Stimulated activated CD4-positive, alpha-beta T cell treated with anti-CD3 and anti-CD28 coated beads, Interleukin-15, amount 100 ng/mL, for 48 hours (primary cell): ENCODE data around the gene MTUS2.
A peak's percentile ranks its signal among the peaks of the same experiment; 100 is the strongest.

Experiments
- DNase-seq, 2 donors: peaks; one replicate each; pipeline ENCODE4 v3.0.0-alpha.2; 2020; ENCODE audit warnings: low read depth in 2 of 2

MTUS2 gene

DNA sequence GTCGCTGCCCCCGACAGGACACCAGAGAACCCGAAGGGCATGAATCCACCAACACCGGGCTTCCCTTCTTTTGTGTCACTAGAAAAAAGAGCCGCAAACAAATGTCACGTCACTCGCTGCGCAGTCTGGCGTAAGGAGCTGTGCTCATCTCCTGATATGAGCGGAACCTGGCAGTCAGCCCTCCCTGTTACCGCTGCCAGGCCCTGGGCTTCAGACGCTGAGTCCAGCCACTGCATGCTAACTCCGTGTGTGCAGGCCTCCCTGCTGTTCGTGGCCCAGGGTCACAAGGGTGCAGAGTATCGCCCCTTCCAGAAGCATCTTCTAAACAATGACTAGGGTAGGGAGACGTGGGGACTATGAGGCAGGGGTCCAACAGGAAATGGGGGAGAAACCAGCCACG is 704.0 kb downstream of the MTUS2 start:
- DNase-seq: no peak

DNA sequence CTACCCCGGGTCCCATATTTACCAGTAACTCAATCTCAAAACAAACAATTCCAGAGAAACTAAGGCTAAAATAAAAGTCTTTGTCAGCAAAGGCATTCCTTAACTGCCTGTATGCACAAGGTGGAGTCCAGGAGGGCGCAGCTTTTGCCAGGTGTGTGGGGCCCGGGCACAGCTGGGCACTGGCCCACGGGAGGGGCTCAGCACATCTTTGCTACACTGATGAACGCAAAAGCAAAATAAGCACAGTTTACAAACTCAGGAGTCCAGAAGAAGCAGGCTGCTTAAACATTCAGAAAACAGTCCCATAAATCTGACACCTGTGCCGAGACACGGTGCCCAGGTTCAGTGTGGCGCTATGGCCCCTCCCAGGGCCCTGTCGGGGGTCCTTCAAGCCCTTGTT is 704.5 kb downstream of the MTUS2 start:
- no peak for DNase-seq

DNA sequence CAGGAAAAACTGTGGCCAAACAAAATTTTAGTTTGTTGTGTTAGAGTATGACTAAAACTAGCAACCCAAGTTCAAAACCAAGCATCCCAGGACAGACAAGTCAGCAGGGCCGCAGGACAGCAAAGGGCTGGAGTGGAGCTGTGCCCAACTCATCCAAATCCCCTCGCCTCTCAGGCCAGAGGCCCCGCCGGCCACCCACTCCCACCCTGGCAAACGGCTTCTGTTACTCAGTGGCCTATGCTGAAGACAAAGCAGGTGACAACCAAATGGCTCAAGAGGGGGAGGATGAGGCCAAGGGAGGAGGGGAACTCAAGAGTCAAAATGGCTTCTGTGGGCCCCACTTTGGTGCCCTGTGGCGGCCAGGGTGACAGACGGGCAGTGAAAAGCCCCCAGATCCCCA is 705.6 kb downstream of the MTUS2 start:
- DNase-seq: no peak

DNA sequence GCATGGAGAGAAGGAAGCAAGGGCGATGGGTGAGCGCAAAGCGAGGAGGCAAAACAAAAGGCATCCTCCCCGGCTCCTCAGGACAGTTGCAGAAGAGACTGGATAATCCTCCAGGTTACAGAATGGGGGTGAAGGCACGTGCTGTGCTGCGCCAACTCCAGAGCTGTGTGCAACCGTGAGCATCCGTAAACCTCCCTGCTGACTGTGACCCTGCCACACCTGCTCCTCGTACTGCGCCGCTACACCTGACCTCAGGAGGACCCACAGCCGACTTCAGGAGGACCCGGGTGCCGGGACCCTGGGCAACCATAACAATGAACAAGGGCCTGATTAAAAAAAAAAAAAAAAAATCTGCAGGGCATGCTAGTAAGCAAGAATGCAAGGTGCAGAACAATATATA is 706.6 kb downstream of the MTUS2 start:
- no peak for DNase-seq

DNA sequence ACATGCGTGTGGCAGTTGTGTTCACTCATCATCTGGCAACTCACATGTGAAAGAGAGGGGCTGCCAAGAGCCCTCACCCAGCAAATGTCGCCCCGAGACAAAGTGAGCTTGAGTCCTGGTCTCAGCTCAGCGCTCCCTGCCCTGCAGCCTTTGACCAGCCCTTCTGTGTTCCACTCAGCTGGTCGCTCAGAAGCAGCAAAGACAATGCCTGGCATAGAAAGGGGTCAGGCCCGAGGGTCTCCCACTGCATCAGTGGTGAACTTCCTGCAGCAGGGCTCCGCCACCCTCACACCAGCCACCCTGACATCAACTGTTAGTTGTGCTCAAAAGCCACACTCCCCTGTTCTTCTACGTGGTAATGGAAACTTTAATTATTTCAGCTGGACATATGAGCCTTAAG is 707.4 kb downstream of the MTUS2 start:
- no peak for DNase-seq

DNA sequence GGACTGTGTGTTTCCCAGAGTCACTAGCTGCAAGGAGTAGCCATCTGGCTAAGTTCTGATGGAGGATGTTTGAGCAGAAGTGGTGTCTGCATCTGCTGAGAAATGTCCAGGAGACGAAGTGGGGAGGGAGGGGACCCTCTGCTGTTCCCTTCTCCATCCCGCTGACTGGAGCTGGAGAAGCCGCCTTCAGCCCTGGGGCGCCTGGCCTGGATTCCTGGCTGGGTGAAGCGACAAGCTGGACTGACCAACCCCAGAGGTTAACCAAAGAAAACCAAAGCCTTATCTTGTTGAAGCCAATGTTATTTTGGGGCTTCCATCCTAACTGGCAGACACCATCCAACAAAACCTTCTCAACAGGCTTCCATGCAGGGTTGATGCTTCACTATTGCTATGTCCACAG is 707.8 kb downstream of the MTUS2 start:
- no peak for DNase-seq

DNA sequence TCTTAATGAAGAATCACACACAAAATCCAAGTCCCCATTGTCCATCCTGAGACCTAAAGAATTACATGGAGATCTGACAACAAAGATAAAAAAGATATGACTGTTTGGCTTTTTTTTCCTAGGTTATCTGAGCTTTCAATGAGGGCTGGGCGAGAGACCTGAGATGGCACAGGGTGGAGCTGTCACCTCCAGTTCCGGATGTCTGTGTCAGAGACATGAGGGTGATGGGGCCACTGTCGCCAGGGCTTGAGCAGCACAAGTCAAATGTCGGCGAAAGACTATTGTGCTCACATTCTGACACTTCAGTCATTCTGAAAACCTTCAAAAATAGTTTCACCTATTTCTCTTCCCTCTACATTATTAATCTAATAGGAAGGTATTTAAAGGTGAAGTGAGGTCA is 709.6 kb downstream of the MTUS2 start:
- DNase-seq: no peak

DNA sequence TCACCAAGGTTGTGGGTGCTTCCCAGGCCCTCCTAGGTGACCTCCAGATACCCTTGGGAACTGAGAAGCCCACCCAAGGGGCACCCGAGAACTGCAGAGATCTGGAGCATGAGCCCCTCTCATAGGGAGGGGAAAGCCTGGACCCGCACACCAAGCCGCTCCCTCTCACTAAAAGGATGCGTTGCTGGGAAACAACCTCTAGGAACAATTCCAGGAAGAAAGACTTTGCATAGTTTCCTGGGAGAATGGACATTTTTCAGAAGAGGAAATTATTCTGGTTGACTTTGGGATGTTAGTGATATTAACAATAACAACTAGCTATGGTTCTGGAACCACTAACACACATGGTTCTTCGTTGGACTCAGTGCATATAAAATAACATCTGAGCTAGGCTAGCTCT is 710.8 kb downstream of the MTUS2 start:
- no peak for DNase-seq

DNA sequence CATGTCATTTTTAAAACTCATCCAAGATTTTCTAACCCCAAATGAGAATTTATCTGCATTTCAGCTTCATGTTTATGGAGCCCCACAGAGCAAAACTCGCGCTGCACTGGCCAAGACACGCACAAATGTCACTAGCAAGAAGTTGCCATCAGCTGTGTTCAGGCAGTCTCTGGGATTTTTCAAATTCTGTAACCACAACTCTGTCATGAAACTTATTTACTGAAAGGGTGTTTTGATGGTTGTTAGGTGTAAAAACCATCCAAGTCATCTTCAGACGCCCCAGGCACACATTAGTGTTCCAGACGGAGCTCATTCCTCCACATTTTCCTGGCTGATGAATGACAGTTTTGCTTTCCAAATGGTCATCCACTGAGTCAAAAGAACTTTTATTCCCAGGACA is 712.0 kb downstream of the MTUS2 start:
- DNase-seq: no peak

DNA sequence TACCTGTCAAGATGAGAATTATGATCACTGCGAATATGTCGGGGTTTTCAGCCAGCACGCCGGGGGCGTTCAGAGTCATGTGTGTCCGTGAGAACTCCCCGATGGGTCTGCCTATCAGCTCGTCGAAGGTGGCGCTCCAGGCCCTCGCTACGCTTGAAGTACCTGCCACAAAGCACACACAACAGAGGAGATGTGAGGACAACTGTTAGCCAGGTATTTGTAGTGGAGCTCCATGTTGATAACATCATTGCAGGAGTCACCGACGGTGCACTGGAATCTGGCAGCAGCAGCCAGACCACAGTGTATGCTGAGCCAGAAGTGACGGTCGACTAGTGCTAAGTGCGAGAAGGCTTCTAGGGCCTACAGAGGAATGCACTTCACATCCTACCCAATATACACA is 712.7 kb downstream of the MTUS2 start:
- DNase-seq: no peak

DNA sequence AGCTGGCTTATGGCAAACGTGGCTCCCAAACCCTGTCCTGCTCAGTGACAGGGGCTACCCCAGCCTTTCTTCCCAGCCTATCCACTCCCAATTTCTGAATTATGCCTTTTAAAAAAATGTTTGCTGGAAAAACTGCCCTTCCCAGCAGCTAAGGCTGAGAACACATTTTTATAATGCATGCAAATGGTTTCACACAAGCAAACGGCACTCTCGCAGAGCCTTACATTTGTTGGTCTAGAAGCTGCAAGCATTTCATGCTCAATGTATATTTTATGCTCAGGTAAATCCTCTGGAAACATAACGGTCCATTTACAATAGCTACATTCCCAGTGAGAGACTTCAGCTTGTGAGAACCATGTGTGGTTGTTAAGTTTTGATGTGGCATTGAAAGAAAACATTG is 713.9 kb downstream of the MTUS2 start:
- DNase-seq: no peak

DNA sequence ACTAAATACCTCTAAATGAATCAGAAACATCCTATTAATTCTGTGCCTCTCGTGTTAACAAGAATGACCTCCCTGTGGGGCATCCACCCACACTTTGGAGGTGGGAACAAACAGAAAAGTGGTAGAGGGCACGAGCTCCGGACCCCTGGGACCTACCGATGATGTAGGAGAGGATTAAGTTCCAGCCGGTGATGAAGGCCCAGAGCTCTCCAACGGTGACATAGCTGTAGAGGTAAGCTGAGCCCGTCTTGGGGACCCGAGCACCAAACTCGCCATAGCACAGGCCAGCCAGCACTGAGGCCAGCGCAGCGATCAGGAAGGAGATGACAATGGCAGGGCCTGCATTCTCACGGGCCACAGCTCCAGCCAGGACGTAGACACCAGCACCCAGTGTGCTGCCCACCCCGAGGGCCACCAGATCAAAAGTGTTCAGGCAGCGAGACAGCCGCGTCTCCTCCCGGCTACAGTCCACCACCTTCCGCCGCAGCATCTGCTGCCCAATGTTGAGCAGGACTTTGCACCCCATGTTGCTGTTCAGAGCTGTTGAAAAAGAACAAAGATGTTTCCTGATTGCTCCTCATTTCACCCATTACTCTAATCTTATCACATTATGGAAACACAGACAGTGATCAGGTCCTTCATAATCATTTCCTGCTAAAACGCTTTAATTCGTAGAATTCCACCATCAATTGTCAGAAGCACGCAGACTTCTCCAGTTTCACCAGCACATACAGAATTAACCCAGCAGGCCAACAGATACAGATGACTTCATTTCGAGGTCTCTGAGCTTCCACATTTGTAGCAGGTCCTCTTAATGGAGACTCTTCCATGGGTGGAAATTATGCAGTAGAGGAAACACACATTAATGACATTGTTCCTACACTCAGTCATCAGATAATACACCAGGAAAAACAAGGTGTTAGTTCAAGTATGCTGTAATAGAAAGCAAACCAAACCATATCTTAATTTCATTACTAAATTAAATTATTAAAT is 715.8 kb downstream of the MTUS2 start:
- DNase-seq: no peak

DNA sequence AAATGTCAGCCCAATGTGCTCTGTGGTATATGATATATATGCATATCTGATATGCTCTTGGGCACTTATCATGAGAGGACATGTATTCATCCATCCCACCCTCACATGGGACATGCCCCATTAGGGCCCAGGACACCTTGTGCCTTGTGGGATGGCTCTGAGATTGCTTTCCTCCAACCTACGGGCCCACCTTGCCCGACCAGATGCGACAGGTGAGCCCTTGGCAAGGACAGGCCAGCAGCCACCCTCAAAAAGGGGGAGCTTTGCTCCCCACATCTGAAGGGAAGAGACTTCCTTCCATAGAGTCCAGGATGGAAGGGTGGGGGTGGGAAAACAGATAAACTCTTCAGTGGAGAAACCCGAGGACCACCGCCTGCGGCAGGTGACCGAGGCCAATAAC is 716.7 kb downstream of the MTUS2 start:
- no peak for DNase-seq

DNA sequence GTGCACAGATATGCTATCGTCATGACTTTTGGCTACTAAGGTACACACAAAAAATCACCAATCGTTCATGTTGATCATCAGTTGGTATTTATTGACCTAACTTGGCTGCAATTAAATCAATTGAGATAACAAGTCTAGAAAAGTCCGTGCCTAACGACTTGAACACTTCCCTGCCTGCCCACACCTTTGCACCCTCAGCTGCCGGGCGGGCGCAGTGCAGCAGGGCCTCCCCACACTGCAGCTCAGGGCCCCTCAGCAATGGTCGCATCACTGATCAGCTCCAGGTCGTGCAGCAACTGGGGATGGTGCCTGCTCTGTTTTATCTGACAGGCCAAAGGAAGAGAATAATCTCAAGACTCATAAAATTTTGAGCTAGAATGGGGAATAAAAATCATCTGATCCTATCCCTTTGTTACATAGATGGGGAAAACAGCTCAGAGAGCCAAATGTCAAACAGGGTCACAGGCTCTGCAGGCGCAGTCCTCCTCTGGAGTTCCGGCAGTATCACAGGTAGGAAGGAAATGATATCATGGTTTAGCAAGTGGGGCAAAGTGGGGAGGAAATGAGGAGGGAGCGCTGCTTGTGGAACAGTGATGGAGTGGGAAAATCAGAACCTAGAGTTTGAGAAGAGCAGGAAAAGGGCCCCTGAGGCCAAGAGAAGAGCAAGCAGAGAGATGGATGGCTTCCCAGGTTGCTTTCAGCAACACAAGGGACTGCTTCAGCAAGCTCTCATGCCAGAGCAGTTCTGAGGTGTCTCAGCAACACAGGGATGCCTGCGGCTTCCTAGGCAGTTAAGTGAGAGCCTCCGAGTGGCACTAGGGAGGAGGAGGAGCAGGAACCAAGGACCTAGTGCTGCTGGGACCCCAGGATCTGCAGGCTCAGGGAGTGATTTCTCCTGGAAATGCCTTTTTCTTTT is 717.9 kb downstream of the MTUS2 start:
- DNase-seq: no peak

DNA sequence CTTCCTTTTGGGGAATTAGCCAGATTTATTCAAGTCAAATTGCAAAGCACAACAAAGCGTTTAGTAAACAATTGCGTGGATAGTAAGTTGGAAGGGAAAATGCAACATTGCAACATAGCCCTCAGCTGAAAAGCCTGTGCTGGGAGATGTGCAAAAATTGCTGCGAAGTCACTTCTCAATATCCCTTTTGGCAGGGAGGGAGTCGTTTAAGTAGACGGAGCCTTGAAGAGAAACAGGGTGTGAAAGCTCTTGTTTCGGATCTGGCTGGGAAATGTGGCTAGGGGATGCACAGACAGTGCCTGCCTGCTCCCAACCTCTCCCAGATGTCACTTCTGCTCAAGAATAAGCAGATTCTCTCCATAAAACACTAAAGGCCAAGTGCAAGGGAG is 718.5 kb downstream of the MTUS2 start:
- no peak for DNase-seq

DNA sequence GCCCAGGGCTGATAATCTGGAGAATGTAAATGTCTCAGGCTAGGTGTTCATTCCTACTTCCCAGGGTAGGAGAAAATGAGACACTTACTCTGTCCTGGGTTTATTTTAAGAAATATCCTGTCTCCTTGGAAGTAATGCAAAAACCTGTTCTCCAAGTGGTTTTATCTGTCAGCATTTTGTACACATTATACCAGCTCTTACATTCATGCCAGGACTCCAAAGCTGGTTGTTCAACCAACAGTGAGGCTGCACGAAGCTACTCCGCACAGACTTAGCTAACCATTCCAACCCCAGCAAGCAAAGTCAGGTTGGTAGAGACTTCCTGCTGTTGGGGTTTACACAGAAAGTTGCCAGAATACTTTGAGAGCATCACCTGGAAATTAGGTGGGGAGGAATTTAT is 719.7 kb downstream of the MTUS2 start:
- no peak for DNase-seq

DNA sequence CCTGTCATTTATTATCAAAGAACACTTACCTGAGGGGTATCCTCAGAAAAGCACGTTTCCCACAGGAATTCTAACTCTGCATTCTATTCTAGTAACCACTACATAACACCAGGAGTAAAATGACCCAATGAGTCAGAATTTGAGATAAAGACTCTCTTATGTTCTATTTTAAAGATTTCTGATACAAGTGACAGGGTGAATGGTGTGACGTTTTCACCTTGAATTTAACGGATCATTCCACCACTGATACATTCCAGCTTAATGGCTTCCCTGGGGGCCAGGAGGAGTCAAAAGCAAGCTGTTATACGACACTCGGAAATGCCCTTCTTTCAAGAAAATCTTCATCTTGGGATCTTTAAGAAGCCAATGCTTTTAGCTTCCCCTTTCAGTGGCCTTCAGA is 720.2 kb downstream of the MTUS2 start:
- no peak for DNase-seq

DNA sequence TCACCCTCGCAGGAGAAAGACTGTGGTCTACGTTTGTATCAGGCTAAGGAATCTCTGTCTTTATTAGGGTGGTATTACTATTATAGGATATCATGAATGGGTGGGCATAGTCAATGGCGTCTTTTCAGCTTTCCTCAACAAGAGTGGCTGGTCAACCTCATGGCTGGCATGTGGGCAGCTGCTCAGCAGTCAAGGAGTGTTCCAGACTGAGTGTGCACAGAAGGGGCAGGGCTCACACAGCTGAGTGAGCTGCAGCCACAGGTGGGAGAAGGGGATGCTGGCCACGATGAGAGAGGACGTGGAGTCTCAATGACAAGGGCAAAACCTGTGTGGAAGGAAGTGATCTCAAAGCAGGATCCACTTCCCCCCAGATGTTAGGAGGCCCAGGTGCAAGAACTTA is 720.7 kb downstream of the MTUS2 start:
- no peak for DNase-seq

DNA sequence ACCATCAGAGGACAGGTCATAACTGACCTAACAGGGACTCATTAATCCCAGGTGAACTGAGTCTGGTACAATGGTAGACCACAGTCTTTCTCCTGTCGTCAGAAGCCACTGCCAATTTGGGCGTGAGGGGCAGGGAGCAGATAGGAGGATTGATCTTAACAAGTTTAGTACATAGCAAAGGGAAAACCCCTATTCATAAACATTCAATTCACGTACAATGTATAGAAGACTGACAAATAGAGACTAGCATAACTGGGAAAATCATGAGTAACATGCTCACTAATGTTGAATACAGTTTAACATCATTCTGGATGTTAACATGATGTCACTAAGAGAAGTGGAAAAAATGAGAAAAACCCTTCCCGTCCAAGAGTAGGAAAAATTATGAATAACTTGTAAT is 721.3 kb downstream of the MTUS2 start:
- DNase-seq: no peak

DNA sequence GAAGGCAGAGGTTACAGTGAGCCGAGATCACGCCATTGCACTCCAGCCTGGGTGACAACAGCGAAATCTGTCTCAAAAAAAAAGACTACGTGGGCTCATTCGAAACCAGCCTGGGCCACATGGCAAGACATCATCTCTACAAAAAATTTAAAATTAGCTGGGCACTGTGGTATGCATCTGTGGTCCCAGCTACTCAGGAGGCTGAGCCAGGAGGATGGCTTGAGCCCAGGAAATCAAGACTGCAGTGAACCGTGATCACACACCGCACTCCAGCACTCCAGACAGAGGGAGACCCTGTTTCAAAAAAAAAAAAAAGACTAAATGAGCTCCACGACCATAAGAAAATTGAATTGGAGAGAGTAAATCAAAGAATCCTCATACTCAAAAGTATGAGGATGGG is 722.2 kb downstream of the MTUS2 start:
- DNase-seq: no peak

DNA sequence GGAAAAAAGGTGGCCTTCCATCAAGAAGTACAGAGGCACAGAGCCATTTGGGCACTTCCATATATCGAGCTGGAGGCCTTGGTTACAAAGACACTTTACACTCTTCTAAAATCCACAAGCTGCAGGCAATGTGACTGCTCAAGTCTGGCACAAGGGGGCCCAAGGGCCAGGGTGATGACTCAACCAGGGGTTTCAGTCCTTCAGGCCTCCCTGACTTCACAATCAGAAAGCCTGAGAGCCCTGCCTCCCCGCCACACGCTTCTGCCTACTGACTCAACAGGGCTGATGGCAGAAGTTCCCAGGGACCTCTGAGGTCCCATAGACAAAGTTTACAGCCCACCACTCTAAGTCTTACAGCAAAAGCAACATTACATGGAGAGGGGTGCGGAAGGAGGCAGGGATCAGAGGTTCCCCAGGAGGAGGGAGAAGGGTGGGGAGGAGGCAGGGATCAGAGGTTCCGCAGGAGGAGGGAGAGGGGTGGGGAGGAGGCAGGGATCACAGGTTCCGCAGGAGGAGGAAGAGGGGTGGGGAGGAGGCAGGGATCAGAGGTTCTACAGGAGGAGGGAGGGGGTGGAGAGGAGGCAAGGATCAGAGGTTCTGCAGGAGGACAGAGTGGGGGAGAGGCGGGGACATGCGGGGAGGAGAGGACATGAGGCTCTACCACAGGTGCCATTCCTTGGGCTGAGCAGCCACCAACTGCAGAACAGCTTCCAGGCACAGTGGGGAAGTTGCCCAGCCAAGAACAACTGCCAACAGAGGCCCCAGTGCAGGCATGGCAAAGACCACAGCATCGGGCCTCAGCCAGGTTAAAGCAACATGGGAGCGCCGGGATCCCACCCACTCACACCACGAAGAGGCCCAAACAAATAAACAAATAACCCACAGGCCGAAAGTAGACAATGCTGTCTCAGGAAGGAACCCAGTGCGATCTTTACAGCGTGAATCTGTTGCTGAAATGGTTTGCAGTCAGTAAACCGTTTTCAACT is 723.4 kb downstream of the MTUS2 start:
- peak; percentile 57 to 74 for DNase-seq

DNA sequence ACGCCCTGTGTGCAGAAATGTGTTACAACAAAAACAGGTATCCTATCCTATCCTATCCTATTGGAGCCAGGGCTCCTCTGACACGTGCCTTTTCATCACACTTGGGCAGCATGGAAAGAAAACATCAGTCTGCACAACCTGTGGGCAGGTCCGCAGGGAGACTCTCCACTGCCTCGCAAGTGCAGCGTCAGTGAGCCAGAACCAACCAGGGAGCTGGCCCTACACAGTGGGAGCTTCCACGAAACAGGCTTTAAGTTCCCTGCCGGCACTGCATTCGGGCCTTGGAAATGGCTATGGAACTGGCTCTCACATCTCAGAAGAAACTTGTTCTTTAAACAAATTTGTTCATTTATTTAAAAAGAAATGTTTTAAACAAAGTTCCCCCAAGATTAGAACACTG is 725.8 kb downstream of the MTUS2 start:
- no peak for DNase-seq
